Endothelial cell of umbilical vein (primary cell): Measurements from ENCODE around the gene POU1F1. TPM values are rescaled to one million over a fixed set of nuclear protein-coding genes. Genes with fewer than 3 reads are reported as not detected.

Experiments
- BruUV-seq: library from RNA; stranded (reverse); fragments of 400-500 nt; replicated peaks from 2 replicates; lab custom pipeline; 2021; lab: Mats Ljungman, UMichigan
- CTCF ChIA-PET: fragments of 300-600, 350-600 bp; sonication (Branson Sonifier 250); formaldehyde crosslinking; loops from one replicate; lab custom pipeline; 2021; ENCODE audit warnings: antibody characterized with exemption, inconsistent platforms; lab: Charles Lee
- POLR2A ChIA-PET: fragments of 300-600, 350-600 bp; sonication (Branson Sonifier 250); formaldehyde crosslinking; loops from one replicate; lab custom pipeline; 2021; ENCODE audit warnings: antibody characterized with exemption, inconsistent platforms; lab: Charles Lee
- DNase-seq: peaks from one replicate; pipeline ENCODE4 v3.0.0-alpha.2; 2011; ENCODE audit warnings: low read depth, low spot score
- FAIRE-seq: peaks from 2 replicates; lab custom pipeline; 2011; peaks lifted over from hg19 to GRCh38; lab: Jason Lieb, UNC
- H2AFZ ChIP-seq: 2 replicates; pipeline ENCODE4 v1.6.0; 2012; ENCODE audit warnings: low read depth, low read length, control low read depth, inconsistent platforms
- H3K27ac ChIP-seq: 2 replicates; pipeline ENCODE4 v1.5.1; 2011; ENCODE audit warnings: low read depth, mild to moderate bottlenecking, control low read depth, low read length, moderate library complexity; ENCODE audit not compliant: insufficient read depth
- H3K27me3 ChIP-seq, 2 experiments: 2 replicates each; pipeline versions ENCODE4 v1.6.0 to v1.6.1; 2011; ENCODE audit warnings: low read length in 2 of 2, mixed read lengths in 1 of 2; ENCODE audit not compliant: control insufficient read depth in 2 of 2, insufficient read depth in 2 of 2
- H3K36me3 ChIP-seq, 2 experiments: 2 replicates in 1 of 2; 3 replicates in 1 of 2; pipeline ENCODE4 v1.5.1; 2011; ENCODE audit warnings: low read length in 2 of 2, mild to moderate bottlenecking in 1 of 2, moderate library complexity in 1 of 2; ENCODE audit not compliant: control insufficient read depth in 2 of 2, insufficient read depth in 2 of 2; ENCODE audit errors: extremely low read depth in 1 of 2
- H3K4me1 ChIP-seq: 3 replicates; pipeline ENCODE4 v1.5.1; 2011; ENCODE audit warnings: mild to moderate bottlenecking, low read length; ENCODE audit not compliant: control insufficient read depth, insufficient read depth; ENCODE audit errors: extremely low read depth
- H3K4me2 ChIP-seq: 2 replicates; pipeline ENCODE4 v1.6.1; 2011; ENCODE audit warnings: low read length, control low read depth, mixed read lengths; ENCODE audit not compliant: insufficient read depth
- H3K4me3 ChIP-seq, 3 experiments: fragments of 200-600 bp in 1 of 3; sonication (generic), shearing (Covaris generic) in 1 of 3; replicated peaks in 1 of 3; 2 replicates each; pipeline ENCODE4 v1.5.1; 2011 to 2016; ENCODE audit warnings: control low read depth in 3 of 3, low read length in 3 of 3, mild to moderate bottlenecking in 2 of 3, inconsistent platforms in 1 of 3, low read depth in 1 of 3, moderate library complexity in 1 of 3; ENCODE audit not compliant: insufficient read depth in 1 of 3
- H3K79me2 ChIP-seq: 2 replicates; pipeline ENCODE4 v1.6.0; 2012; ENCODE audit warnings: low read length, inconsistent platforms; ENCODE audit not compliant: control insufficient read depth, insufficient read depth
- H3K9ac ChIP-seq: replicated peaks from 2 replicates; pipeline ENCODE3; 2011; ENCODE audit warnings: low read length, control low read depth; ENCODE audit not compliant: insufficient read depth; ENCODE audit errors: extremely low read depth
- H3K9me1 ChIP-seq: replicated peaks from 3 replicates; pipeline ENCODE4 v1.6.0; 2011; ENCODE audit warnings: mild to moderate bottlenecking, low read length; ENCODE audit not compliant: control insufficient read depth, insufficient read depth; ENCODE audit errors: extremely low read depth
- H3K9me3 ChIP-seq: replicated peaks from 2 replicates; pipeline ENCODE4 v1.5.1; 2012; ENCODE audit warnings: low read length, inconsistent platforms; ENCODE audit not compliant: control insufficient read depth, insufficient read depth
- H4K20me1 ChIP-seq: replicated peaks from 2 replicates; pipeline ENCODE3; 2011; ENCODE audit warnings: mild to moderate bottlenecking, low read length; ENCODE audit not compliant: control insufficient read depth, insufficient read depth; ENCODE audit errors: extremely low read depth
- EZH2 ChIP-seq: IDR thresholded peaks from 2 replicates; pipeline ENCODE4 v1.6.1; 2012; ENCODE audit warnings: borderline replicate concordance, low read depth, mild to moderate bottlenecking, moderate library complexity, low read length, inconsistent platforms; ENCODE audit not compliant: severe bottlenecking
- FOS ChIP-seq: IDR thresholded peaks from 2 replicates; pipeline ENCODE4 v1.6.1; 2011; ENCODE audit warnings: mild to moderate bottlenecking, low read length, moderate library complexity, borderline replicate concordance; ENCODE audit not compliant: insufficient read depth
- GATA2 ChIP-seq: IDR thresholded peaks from 2 replicates; pipeline ENCODE4 v1.7.0; 2011; ENCODE audit warnings: low read depth, mild to moderate bottlenecking, moderate library complexity, mixed read lengths, low read length; ENCODE audit not compliant: insufficient read length, insufficient read depth
- JUN ChIP-seq: IDR thresholded peaks from 2 replicates; pipeline ENCODE4 v1.6.1; 2011; ENCODE audit warnings: borderline replicate concordance, low read depth; ENCODE audit not compliant: insufficient read length, insufficient read depth
- MYC ChIP-seq: IDR thresholded peaks from one replicate; pipeline ENCODE4 v1.6.1; 2011; ENCODE audit warnings: mild to moderate bottlenecking, low read depth, low read length
- POLR2A ChIP-seq: IDR thresholded peaks from 2 replicates; pipeline ENCODE4 v1.6.1; 2012; ENCODE audit warnings: low read depth, mild to moderate bottlenecking, control low read depth, low read length
- POLR2AphosphoS5 ChIP-seq: IDR thresholded peaks from 2 replicates; pipeline ENCODE4 v1.6.1; 2012; ENCODE audit warnings: low read depth, mild to moderate bottlenecking, control low read depth, low read length, moderate library complexity; ENCODE audit not compliant: insufficient read depth
- dilution Hi-C: fragments of 300-500 bp; cut with MboI; formaldehyde crosslinking; loops from one replicate; pipeline ENCODE4 v1.15.0; 2019; ENCODE audit warnings: low sequenced_read_pairs; ENCODE audit not compliant: extremely low pct_ligation_motif_present
- intact Hi-C: fragments of 100-400 bp; cut with micrococcal nuclease; formaldehyde crosslinking; loops from one replicate; pipeline ENCODE4 v1.10.0; 2022
- polyA plus RNA-seq, 4 experiments: library from polyadenylated mRNA; depleted of rRNA in 3 of 4; stranded (reverse) in 3 of 4; unstranded in 1 of 4; fragments of >200 nt; gene quantifications; 2 replicates each; pipeline versions ENCODE4 v1.2.1 to v1.2.3, GENCODE V29; 2011 to 2012; ENCODE audit warnings: missing spikeins in 1 of 4
- total RNA-seq: library from RNA; stranded (reverse); gene quantifications from 2 replicates; pipeline ENCODE4 v1.2.3, GENCODE V29; 2021
- TF ChIP-seq, protein P1 (sequence below), 2 donors: IDR thresholded peaks; 1 replicate in 1 of 2; 2 replicates in 1 of 2; pipeline ENCODE4 v1.5.1; 2011; ENCODE audit warnings: low read length in 2 of 2, mild to moderate bottlenecking in 2 of 2, moderate library complexity in 2 of 2, control low read depth in 1 of 2, inconsistent platforms in 1 of 2, low read depth in 1 of 2; ENCODE audit not compliant: insufficient read depth in 1 of 2; ENCODE audit errors: extremely low read depth in 1 of 2
- TF ChIP-seq, protein P2 (sequence below): IDR thresholded peaks from 2 replicates; pipeline ENCODE4 v1.6.1; 2011; ENCODE audit not compliant: insufficient read depth, insufficient read length

POU1F1 gene
- total and polyA plus RNA-seq, 2 donors (not counting 3 experiments of a cell fraction or from before 2014, with no cell fraction given), result not detected

DNA sequence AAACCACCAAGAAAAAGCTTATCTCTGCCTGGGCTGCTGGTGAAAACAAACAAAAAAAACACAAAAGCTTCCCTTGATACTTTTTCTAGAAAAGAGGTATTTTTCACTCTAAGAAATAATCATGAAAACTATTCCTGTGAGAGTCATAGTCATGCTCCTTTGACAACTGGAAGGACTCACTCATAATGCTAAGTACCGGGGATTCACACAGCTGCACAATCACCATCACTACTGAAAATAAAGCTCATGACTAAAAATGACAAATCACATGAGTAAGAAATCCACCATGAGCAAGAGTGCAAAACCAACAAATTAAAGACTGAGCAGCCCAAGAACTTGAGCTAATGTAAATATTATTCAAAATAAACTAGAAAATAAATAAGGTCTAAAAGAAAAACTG lies 10.6 kb upstream of the POU1F1 start:
- H3K4me2 ChIP-seq, result no peak overlapping the region
- ChIA-PET CTCF (interaction anchor here (1.1 to 2.1 kb wide), 5 partner anchors 11 to 718 kb away, joined by 3 to 7 read pairs (median 5); no protein-coding TSS in a partner anchor), POLR2A (no interaction called here)
- intact Hi-C loops (no loop called here), dilution Hi-C loops (no loop called here)
- no peak overlapping the region for H3K4me3 ChIP-seq
- no peaks in the 10 kb centered on the region for H3K79me2 ChIP-seq
- no peak overlapping the region for H3K27ac ChIP-seq
- H3K9me3 ChIP-seq, result no peaks in the 10 kb centered on the region
- no peak for TF ChIP-seq POLR2AphosphoS5
- no peaks in the 10 kb centered on the region for H4K20me1 ChIP-seq
- H3K9me1 ChIP-seq, result no peaks in the 10 kb centered on the region
- H2AFZ ChIP-seq, result no peak overlapping the region
- FAIRE-seq (no peak), DNase-seq (peak; percentile 9)
- H3K9ac ChIP-seq, result no peak overlapping the region
- H3K4me1 ChIP-seq, result no peaks in the 10 kb centered on the region
- no peaks in the 10 kb centered on the region for H3K36me3 ChIP-seq
- H3K27me3 ChIP-seq, result no peaks in the 10 kb centered on the region
- BruUV-seq, result no TSS peak

DNA sequence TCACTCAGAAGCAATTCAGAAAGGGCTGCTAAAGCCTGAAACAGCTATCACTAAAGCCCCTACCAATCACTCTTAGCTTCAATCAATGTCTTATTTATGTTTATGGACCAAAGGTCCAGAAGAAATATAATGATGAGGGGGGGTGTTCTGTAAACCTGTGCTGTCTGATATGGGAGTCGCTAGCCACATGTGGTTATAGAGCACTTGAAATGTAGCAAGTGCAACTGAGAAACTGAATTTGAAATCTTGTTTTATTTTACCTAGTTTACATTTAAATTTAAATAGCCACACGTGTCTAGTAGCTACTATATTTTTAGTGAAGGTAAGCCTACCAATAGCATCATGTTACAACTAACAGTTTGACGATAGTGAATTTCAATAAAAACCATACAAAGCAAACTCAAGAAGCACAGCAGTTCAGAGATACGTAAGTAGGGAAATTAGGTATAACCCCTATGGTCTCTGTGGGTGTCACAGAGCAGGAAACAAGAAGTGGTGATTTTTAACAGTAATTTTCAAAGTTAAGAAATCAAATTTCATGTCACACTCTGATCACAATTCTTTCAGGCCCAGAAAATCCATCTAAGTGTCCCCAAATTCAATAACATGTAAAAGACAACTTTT lies 3.6 kb downstream of the POU1F1 start:
- CTCF ChIA-PET, result interaction anchor here (2.0 to 5.9 kb wide), 2 partner anchors 13 to 231 kb away, joined by 7 to 67 read pairs; no protein-coding TSS in a partner anchor
- no peaks in the 10 kb centered on the region for H3K9me1 ChIP-seq
- H4K20me1 ChIP-seq, result no peaks in the 10 kb centered on the region
- no peaks in the 10 kb centered on the region for H3K79me2 ChIP-seq
- dilution Hi-C loops (no loop called here), intact Hi-C loops (no loop called here)
- no TSS peak for BruUV-seq
- H3K4me3 ChIP-seq, result no peak overlapping the region
- no peak overlapping the region for H3K4me2 ChIP-seq
- H3K9ac ChIP-seq, result no peak overlapping the region
- no peak overlapping the region for H3K27ac ChIP-seq
- peaks cover 15% of the 10 kb centered on the region for H3K4me1 ChIP-seq
- TF ChIP-seq JUN (no peak), POLR2A (no peak), MYC (no peak), FOS (no peak), GATA2 (no peak), EZH2 (no peak), POLR2AphosphoS5 (no peak)
- TF ChIP-seq, protein P1, sequence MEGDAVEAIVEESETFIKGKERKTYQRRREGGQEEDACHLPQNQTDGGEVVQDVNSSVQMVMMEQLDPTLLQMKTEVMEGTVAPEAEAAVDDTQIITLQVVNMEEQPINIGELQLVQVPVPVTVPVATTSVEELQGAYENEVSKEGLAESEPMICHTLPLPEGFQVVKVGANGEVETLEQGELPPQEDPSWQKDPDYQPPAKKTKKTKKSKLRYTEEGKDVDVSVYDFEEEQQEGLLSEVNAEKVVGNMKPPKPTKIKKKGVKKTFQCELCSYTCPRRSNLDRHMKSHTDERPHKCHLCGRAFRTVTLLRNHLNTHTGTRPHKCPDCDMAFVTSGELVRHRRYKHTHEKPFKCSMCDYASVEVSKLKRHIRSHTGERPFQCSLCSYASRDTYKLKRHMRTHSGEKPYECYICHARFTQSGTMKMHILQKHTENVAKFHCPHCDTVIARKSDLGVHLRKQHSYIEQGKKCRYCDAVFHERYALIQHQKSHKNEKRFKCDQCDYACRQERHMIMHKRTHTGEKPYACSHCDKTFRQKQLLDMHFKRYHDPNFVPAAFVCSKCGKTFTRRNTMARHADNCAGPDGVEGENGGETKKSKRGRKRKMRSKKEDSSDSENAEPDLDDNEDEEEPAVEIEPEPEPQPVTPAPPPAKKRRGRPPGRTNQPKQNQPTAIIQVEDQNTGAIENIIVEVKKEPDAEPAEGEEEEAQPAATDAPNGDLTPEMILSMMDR (IDR thresholded peaks at IDR 0.05; ENCODE audit: extremely low read depth in 1 of 2, insufficient read depth in 1 of 2, low read depth in 1 of 2, low read length in 2 of 2), result no peak
- TF ChIP-seq, protein P2, sequence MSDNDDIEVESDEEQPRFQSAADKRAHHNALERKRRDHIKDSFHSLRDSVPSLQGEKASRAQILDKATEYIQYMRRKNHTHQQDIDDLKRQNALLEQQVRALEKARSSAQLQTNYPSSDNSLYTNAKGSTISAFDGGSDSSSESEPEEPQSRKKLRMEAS, result no peak
- no peak overlapping the region for H2AFZ ChIP-seq
- H3K27me3 ChIP-seq, result no peaks in the 10 kb centered on the region
- no peaks in the 10 kb centered on the region for H3K9me3 ChIP-seq
- no peaks in the 10 kb centered on the region for H3K36me3 ChIP-seq
- POLR2A ChIA-PET, result no interaction called here
- no peak for DNase-seq
- FAIRE-seq, result no peak
